GM18508 (cell line): ENCODE measurements around the gene ZNF248.
"Not testable (repeated sequence)": the region's sequence is repeated elsewhere in the genome, so short reads cannot be mapped to it uniquely, and the experiment has no call there.

Experiments
- ATAC-seq: cut with Tn5 transposase; IDR thresholded peaks from one replicate; pipeline ENCODE4 v1.9.1; 2021; ENCODE audit warnings: moderate number of reproducible peaks; ENCODE audit not compliant: insufficient read depth, unreplicated experiment

The ZNF248 gene

DNA sequence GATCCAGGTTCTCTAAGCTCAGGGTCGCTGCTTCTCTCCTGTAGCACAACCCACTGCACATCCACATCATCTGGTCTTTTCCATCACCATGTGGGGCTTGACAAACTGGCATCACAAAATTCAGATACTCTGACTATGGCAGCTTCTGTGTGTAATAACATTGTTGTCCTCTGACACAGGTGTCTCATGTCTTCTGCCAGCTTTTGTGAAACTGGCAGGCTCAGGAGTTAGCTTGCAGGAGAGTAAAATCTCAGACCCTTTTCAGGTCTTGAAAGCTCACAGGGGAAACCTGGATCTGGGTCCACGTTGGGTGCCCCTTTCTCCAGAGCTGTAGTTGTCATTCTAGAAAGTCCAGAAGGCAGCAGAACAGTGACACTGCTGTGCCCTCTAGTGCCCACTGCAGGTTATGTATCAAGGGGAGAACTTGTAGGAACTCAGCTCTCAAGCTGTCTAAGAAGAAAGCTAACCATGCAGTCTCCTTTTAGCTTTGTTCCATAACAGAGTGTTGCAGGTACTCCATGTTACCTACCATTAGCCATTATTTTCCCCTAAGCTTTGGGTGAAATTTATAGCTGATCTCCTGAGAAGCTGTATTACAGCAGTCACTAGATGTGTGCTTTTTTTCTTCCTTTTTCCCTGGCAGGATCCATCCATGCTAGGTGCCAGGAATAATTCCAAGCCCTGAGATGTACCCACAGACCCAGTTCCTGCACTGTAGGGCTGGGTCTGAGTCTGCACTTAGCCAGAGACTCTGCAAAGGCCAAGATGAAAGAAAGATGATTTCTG lies 102.7 kb downstream of the ZNF248 start:
- no peak for ATAC-seq

DNA sequence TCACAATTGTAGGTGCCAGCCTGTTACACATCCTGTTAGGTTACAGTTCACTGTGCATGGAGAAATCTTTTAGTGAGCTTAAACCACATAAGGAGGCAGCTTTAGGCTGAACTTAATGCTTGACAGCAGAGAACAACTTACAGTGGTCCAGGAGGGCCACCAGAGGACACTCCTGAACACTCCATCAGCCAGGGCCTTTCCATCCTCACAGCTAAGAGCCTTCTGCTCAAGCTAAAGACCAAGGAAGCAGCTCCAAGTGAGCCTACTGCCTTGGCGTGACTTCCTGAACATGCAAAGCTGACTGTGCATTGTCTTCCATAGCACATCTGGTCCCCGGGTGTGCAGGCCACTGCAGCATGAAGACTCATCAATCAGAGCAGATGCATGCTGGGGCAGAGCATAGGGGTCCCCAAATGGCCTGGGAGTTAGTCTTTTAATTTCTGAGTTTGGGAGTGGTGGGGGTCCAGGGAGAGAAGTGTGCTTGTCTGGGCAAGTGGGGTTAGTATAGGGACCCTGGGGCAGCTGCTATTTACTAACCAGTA lies 105.0 kb downstream of the ZNF248 start:
- ATAC-seq = no peak

DNA sequence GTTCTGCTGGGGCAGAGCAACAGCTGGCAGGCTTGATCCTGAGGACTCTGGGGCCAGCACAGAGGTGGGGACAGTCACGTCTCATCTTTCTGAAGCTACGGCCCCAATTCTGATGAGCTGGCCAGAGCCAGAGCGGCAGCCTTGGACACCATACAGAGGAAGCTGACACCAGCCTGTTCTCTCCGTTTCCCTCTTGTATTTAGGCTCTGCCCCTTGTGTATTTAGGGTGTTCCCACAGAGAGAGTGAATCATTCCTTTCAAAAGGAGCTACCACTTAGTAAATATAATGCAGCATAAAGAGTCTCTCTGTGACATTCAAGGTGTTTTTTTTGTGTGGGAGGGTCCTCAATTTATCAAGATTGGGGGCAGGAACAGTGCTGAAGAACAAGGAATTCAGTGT lies 109.2 kb downstream of the ZNF248 start:
- no peak for ATAC-seq

DNA sequence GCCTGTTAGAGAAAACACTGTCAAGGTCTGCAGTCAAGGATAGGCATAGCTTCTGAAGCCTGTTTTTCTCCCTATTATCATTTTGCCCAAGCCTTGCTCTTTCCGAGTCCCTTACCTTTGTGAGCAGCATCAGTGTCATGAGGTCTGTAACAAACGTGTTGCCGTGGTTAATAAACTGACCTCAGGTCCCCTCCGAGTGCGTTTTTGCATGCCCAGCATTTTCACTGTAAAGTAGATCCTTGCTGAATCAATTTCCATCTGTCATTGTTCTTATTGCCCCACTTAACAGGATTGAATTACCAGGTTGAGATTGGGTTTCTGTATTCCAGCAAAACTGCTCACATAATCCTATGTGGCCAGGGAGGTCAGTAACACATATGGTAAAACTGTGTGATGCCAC lies 110.3 kb downstream of the ZNF248 start:
- no peak for ATAC-seq

DNA sequence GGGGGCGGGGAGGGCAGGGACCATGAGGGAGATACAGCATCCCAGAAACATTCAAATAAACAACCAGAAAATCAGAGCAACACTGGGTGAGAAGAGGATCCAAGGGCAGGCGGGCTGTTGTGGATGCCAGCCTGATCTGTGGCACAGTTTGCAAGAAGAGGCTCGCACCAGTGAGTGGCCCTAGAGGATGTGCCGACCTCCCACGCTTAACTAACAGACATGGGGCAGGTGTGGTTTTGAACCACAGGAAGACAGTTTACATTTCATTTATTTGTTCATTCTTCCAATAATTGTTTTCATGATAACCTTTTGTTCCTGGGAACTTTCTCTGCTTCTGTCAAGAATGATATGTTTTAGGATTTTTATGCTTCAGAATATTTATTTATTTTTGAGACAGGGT lies 115.6 kb downstream of the ZNF248 start:
- ATAC-seq = no peak

DNA sequence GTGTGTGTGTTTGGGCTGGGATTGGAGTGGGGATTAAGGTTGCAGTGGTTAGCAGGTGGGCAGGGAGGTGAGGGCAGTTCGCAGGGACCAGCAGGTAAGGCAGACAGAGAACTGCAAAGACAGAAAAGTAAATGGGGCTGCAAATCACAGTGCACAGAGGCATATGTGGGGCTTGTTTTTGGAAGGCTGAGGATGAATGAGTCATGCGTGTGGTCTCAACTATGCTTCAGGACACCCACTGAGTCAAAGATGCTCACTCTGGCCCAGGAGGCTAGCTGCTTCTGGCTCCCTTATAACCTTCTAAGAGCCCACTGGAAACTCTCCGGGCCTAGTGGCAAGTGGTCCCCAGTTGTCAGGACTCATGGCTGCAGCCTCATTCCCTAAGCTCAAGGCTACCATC lies 118.2 kb downstream of the ZNF248 start:
- no peak for ATAC-seq

DNA sequence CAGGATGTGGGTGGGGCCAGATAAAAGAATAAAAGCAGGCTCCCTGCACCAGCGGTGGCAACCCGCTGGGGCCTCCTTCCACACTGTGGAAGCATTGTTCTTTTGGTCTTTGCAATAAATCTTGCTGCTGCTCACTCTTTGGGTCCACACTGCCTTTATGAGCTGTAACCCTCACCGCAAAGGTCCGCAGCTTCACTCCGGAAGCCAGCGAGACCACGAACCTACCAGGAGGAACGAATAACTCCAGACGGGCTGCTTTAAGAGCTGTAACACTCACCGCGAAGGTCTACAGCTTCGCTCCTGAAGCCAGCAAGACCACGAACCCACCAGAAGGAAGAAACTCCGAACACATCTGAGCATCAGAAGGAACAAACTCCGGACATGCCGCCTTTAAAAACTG lies 119.2 kb downstream of the ZNF248 start:
- ATAC-seq = not testable (repeated sequence)

DNA sequence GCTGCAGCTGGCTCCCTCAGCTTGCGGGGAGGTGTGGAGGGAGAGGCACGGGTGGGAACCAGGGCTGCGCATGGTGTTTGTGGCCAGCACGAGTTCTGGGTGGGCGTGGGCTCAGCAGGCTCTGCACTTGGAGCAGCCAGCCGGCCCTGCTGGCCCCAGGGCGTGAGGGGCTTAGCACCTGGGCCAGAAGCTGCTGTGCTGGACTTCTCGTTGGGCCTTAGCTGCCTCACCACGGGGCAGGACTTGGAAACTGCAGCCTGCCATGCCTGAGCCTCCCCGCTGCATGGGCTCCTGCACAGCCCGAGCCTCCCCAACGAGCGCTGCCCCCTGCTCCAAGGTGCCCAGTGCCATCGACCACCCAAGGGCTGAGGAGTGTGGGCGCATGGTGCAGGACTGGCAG lies 120.1 kb downstream of the ZNF248 start:
- no peak for ATAC-seq

DNA sequence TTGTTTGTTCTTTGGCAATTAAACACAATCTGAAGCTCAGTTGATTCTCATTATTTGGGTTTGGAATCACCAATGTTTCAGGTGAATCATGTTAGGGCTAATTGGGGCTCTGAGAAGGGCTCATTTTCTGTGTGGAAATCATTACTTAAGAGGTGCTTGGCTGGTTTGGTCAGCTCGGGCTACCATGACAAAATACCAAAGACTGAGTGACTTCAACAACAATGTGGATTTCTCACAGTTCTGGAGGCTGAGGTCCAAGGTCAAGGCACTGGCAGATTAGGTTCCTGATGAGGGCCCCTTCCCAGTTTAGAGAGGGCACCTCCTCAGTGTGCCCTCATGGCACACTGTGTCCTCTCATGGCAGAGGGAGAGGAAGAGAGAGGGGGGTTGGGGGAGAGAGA lies 121.3 kb downstream of the ZNF248 start:
- ATAC-seq = no peak

DNA sequence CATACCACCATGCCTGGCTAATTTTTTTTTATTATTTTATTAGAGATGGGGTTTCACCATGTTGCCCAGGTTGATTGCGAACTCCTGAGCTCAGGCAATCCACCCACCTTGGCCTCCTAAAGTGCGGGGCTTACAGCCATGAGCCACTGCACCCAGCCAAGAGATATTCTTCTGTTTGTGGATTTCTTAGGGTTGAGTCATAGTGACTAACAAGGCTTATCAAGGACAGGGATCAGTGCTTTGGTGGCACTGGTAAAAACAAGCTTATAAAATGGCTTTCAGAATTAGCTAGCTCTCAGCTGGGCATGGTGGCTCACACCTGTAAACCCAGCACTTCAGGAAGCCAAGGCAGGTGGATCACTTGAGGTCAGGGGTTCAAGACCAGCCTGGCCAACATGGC lies 122.4 kb downstream of the ZNF248 start:
- ATAC-seq = no peak
